HG03139 (cell line): ENCODE data around the gene DBNL.
"Not testable (repeated sequence)": the region's sequence is repeated elsewhere in the genome, so short reads cannot be mapped to it uniquely, and the experiment has no call there.

Source experiments
- ATAC-seq: cut with Tn5 transposase; IDR thresholded peaks from one replicate; pipeline ENCODE4 v1.9.1; 2021; ENCODE audit not compliant: unreplicated experiment

DBNL gene

GRCh38 chr7:44044315-44045225 lies at the start of gene DBNL:
Gene DBNL, plus strand, starts transcription at chr7:44044702. Its CDS starts 36 bp downstream, at chr7:44044738.
- peak; percentile 53 for ATAC-seq

GRCh38 chr7:43997532-43997931 lies 47.0 kb upstream of the DBNL start, which contains the start of gene SPDYE1:
Gene SPDYE1, plus strand, starts transcription at chr7:43997897. Its CDS starts 2,053 bp downstream, at chr7:43999950.
- ATAC-seq = not testable (repeated sequence)

- not testable (repeated sequence) for ATAC-seq
Observed at GRCh38 chr7:44012081-44012480, 32.4 kb upstream of the DBNL start.

GRCh38 chr7:44015090-44015489 lies 29.4 kb upstream of the DBNL start:
- ATAC-seq = not testable (repeated sequence)

- ATAC-seq = peak; percentile 86
Observed at GRCh38 chr7:44018857-44019807, 25.4 kb upstream of the DBNL start.

GRCh38 chr7:44019825-44020224 lies 24.7 kb upstream of the DBNL start:
- ATAC-seq = not testable (repeated sequence)

GRCh38 chr7:44022069-44022468 lies 22.4 kb upstream of the DBNL start:
- not testable (repeated sequence) for ATAC-seq

GRCh38 chr7:44022796-44023467 lies 21.6 kb upstream of the DBNL start:
- ATAC-seq = not testable (repeated sequence)

GRCh38 chr7:44029433-44029832 lies 15.1 kb upstream of the DBNL start:
- not testable (repeated sequence) for ATAC-seq

- not testable (repeated sequence) for ATAC-seq
Observed at GRCh38 chr7:44030029-44030428, 14.5 kb upstream of the DBNL start.

- not testable (repeated sequence) for ATAC-seq
Observed at GRCh38 chr7:44031319-44031718, 13.2 kb upstream of the DBNL start.

- ATAC-seq = not testable (repeated sequence)
Observed at GRCh38 chr7:44032031-44032430, 12.5 kb upstream of the DBNL start.

GRCh38 chr7:44033971-44034844 lies 10.3 kb upstream of the DBNL start:
- not testable (repeated sequence) for ATAC-seq

GRCh38 chr7:44036364-44036763 lies 8.1 kb upstream of the DBNL start:
- ATAC-seq = not testable (repeated sequence)

- not testable (repeated sequence) for ATAC-seq
Observed at GRCh38 chr7:44037951-44038350, 6.6 kb upstream of the DBNL start.

GRCh38 chr7:44038553-44038952 lies 5.9 kb upstream of the DBNL start:
- ATAC-seq = not testable (repeated sequence)

GRCh38 chr7:44038961-44039558 lies 5.4 kb upstream of the DBNL start:
- ATAC-seq = peak; percentile 55

- peak; percentile 11 for ATAC-seq
Observed at GRCh38 chr7:44039800-44040492, 4.6 kb upstream of the DBNL start.

- peak; percentile 44 for ATAC-seq
Observed at GRCh38 chr7:44040493-44040891, 4.0 kb upstream of the DBNL start.
